ENCODE data around the gene XCL1. TPM values are rescaled to one million over a fixed set of nuclear protein-coding genes. Genes with fewer than 3 reads are reported as not detected.
"Not testable (repeated sequence)": the region's sequence is repeated elsewhere in the genome, so short reads cannot be mapped to it uniquely, and the experiment has no call there.

Gene XCL1
- 0.34 and 0.38 TPM in 2 replicates for total RNA-seq
- long read RNA-seq = 0 reads

GRCh38 chr1:168576245-168576688 is at the start of gene XCL1:
XCL1 (plus strand) TSS chr1:168576605; CDS start chr1:168576638, 33 bp downstream.
- H3K27ac Mint-ChIP-seq (ENCODE audit: unreplicated experiment); H3K4me3 Mint-ChIP-seq (ENCODE audit: unreplicated experiment); DNase-seq (ENCODE audit: extremely low spot score, unreplicated experiment); H3K4me1 Mint-ChIP-seq (ENCODE audit: unreplicated experiment); H3K36me3 Mint-ChIP-seq (ENCODE audit: unreplicated experiment); H3K9me3 Mint-ChIP-seq (ENCODE audit: unreplicated experiment): not testable (repeated sequence)
- peaks cover 32% of the 10 kb centered on the region for H3K27me3 Mint-ChIP-seq (ENCODE audit: unreplicated experiment)

GRCh38 chr1:168529518-168529917 is 46.9 kb upstream of the XCL1 start:
- Mint-ChIP-seq H3K27ac (ENCODE audit: unreplicated experiment) (no peak overlapping the region), H3K4me1 (ENCODE audit: unreplicated experiment) (no peaks in the 10 kb centered on the region), H3K36me3 (ENCODE audit: unreplicated experiment) (peaks cover 2% of the 10 kb centered on the region), H3K4me3 (ENCODE audit: unreplicated experiment) (no peak overlapping the region), H3K27me3 (ENCODE audit: unreplicated experiment) (peaks cover 45% of the 10 kb centered on the region), H3K9me3 (ENCODE audit: unreplicated experiment) (peaks cover under 1% of the 10 kb centered on the region)
- no peak for TF ChIP-seq CTCF (IDR thresholded peaks at IDR 0.05)
- no peak for DNase-seq (ENCODE audit: extremely low spot score, unreplicated experiment)

GRCh38 chr1:168531615-168532345 is 44.6 kb upstream of the XCL1 start:
- no peak for TF ChIP-seq CTCF (IDR thresholded peaks at IDR 0.05)
- Mint-ChIP-seq H3K27me3 (ENCODE audit: unreplicated experiment) (peaks cover 47% of the 10 kb centered on the region), H3K36me3 (ENCODE audit: unreplicated experiment) (no peaks in the 10 kb centered on the region), H3K4me1 (ENCODE audit: unreplicated experiment) (no peaks in the 10 kb centered on the region), H3K4me3 (ENCODE audit: unreplicated experiment) (no peak overlapping the region), H3K27ac (ENCODE audit: unreplicated experiment) (no peak overlapping the region), H3K9me3 (ENCODE audit: unreplicated experiment) (no peaks in the 10 kb centered on the region)
- DNase-seq (ENCODE audit: extremely low spot score, unreplicated experiment) = no peak

GRCh38 chr1:168535536-168535935 is 40.9 kb upstream of the XCL1 start:
- TF ChIP-seq CTCF (IDR thresholded peaks at IDR 0.05) = no peak
- Mint-ChIP-seq H3K27ac (ENCODE audit: unreplicated experiment) (no peak overlapping the region), H3K9me3 (ENCODE audit: unreplicated experiment) (no peaks in the 10 kb centered on the region), H3K4me1 (ENCODE audit: unreplicated experiment) (no peaks in the 10 kb centered on the region), H3K4me3 (ENCODE audit: unreplicated experiment) (no peak overlapping the region), H3K36me3 (ENCODE audit: unreplicated experiment) (no peaks in the 10 kb centered on the region), H3K27me3 (ENCODE audit: unreplicated experiment) (peaks cover 55% of the 10 kb centered on the region)
- DNase-seq (ENCODE audit: extremely low spot score, unreplicated experiment) = no peak

- not testable (repeated sequence) for H3K9me3 Mint-ChIP-seq (ENCODE audit: unreplicated experiment); H3K36me3 Mint-ChIP-seq (ENCODE audit: unreplicated experiment); DNase-seq (ENCODE audit: extremely low spot score, unreplicated experiment); H3K4me3 Mint-ChIP-seq (ENCODE audit: unreplicated experiment); H3K27ac Mint-ChIP-seq (ENCODE audit: unreplicated experiment); H3K4me1 Mint-ChIP-seq (ENCODE audit: unreplicated experiment)
- peaks cover 39% of the 10 kb centered on the region for H3K27me3 Mint-ChIP-seq (ENCODE audit: unreplicated experiment)
Observed at GRCh38 chr1:168540798-168541197, 35.6 kb upstream of the XCL1 start.

GRCh38 chr1:168542978-168543377 is 33.4 kb upstream of the XCL1 start:
- not testable (repeated sequence) for H3K4me3 Mint-ChIP-seq (ENCODE audit: unreplicated experiment); H3K9me3 Mint-ChIP-seq (ENCODE audit: unreplicated experiment); H3K27ac Mint-ChIP-seq (ENCODE audit: unreplicated experiment)

GRCh38 chr1:168543840-168544498 is 32.4 kb upstream of the XCL1 start, which contains the start of gene XCL2:
XCL2 (minus strand) TSS chr1:168543997; CDS start chr1:168543964, 33 bp downstream.
- H3K4me3 Mint-ChIP-seq (ENCODE audit: unreplicated experiment); H3K27ac Mint-ChIP-seq (ENCODE audit: unreplicated experiment); H3K4me1 Mint-ChIP-seq (ENCODE audit: unreplicated experiment); DNase-seq (ENCODE audit: extremely low spot score, unreplicated experiment); H3K9me3 Mint-ChIP-seq (ENCODE audit: unreplicated experiment); H3K36me3 Mint-ChIP-seq (ENCODE audit: unreplicated experiment): not testable (repeated sequence)
- peaks cover 45% of the 10 kb centered on the region for H3K27me3 Mint-ChIP-seq (ENCODE audit: unreplicated experiment)

More at GRCh38 chr1:168542978-168543377, 33.4 kb upstream of the XCL1 start:
- H3K4me1 Mint-ChIP-seq (ENCODE audit: unreplicated experiment); DNase-seq (ENCODE audit: extremely low spot score, unreplicated experiment); H3K36me3 Mint-ChIP-seq (ENCODE audit: unreplicated experiment): not testable (repeated sequence)
- peaks cover 44% of the 10 kb centered on the region for H3K27me3 Mint-ChIP-seq (ENCODE audit: unreplicated experiment)

All from osteocyte (in vitro differentiated cells).